ENCODE data around the gene TOMM20. TPM values are rescaled to one million over a fixed set of nuclear protein-coding genes. Genes with fewer than 3 reads are reported as not detected.
A peak's percentile ranks its signal among the peaks of the same experiment; 100 is the strongest.

The TOMM20 gene
- total RNA-seq (10 to 100 TPM; 56.3 to 88.7 (median 66.9) TPM), polyA plus RNA-seq (10 to 100 TPM; 44.7 to 90.9 (median 77.0) TPM)
- long read RNA-seq, donor 1, transcript TOMM20-201 (5 exons, 3,387 nt) = major isoform, 60 of 66 reads
- long read RNA-seq, donor 1, partial matches to known transcripts = 0 of 66 reads
- long read RNA-seq, donor 1, other reads (novel, unspliced or antisense) = 6 of 66 reads
- long read RNA-seq, donor 2, transcript TOMM20-201 (5 exons, 3,387 nt) = major isoform, 140 of 155 reads
- long read RNA-seq, donor 2, partial matches to known transcripts = 0 of 155 reads
- long read RNA-seq, donor 2, other reads (novel, unspliced or antisense) = 14 of 155 reads

GRCh38 chr1:235128456-235129328 lies at the start of gene TOMM20:
TSS of gene TOMM20 (minus strand) at chr1:235128837. CDS start at chr1:235128715, 122 bp downstream.
- H3K4me1 ChIP-seq = peaks cover 13% of the 10 kb centered on the region
- ATAC-seq (peak; percentile 97 to 99 (median 98)), DNase-seq (peak; percentile 96 to 98)
- peak within 1 kb of the TSS; percentile 99 for H3K4me3 ChIP-seq
- TF ChIP-seq CTCF (IDR thresholded peaks at IDR 0.05) = no peak
- intact Hi-C loops (cut with DNase I) = loop anchor here in 1 of 2 donors (5.0 kb wide), 1 partner anchor 34 kb away; the partner anchor contains the start of gene RBM34
- peak within 1 kb of the TSS; percentile 91 for H3K27ac ChIP-seq
- H3K27me3 ChIP-seq (ENCODE audit: insufficient read depth in 3 of 3, low read length in 2 of 3) = no peaks in the 10 kb centered on the region
- H3K9me3 ChIP-seq = no peaks in the 10 kb centered on the region
- 1% methylated on average over 54 to 67 of the region's 67 CpGs for WGBS, 3 donors
- peaks cover 0 to 48% of the 10 kb centered on the region in 2 donors for H3K36me3 ChIP-seq (ENCODE audit: insufficient read depth in 1 of 2, low read depth in 1 of 2)

GRCh38 chr1:235176486-235176885 lies 47.8 kb upstream of the TOMM20 start:
- no peak overlapping the region for H3K27ac ChIP-seq
- H3K4me3 ChIP-seq = no peak overlapping the region
- H3K36me3 ChIP-seq (ENCODE audit: insufficient read depth in 1 of 2, low read depth in 1 of 2) = peaks cover 6 to 71% of the 10 kb centered on the region in 2 donors
- DNase-seq (no peak), ATAC-seq (no peak)
- WGBS, 3 donors = 72 to 84% (median 73%) methylated on average over 7 of the region's 7 CpGs
- no peaks in the 10 kb centered on the region for H3K4me1 ChIP-seq
- H3K27me3 ChIP-seq (ENCODE audit: insufficient read depth in 3 of 3, low read length in 2 of 3) = no peaks in the 10 kb centered on the region
- intact Hi-C loops (cut with DNase I) = no loop called here
- TF ChIP-seq CTCF (IDR thresholded peaks at IDR 0.05) = no peak
- no peaks in the 10 kb centered on the region for H3K9me3 ChIP-seq

- Histone ChIP-seq H3K27me3 (ENCODE audit: insufficient read depth in 3 of 3, low read length in 2 of 3) (no peaks in the 10 kb centered on the region), H3K27ac (no peak overlapping the region), H3K36me3 (ENCODE audit: insufficient read depth in 1 of 2, low read depth in 1 of 2) (peaks cover 6 to 78% of the 10 kb centered on the region in 2 donors), H3K9me3 (no peaks in the 10 kb centered on the region), H3K4me1 (no peaks in the 10 kb centered on the region), H3K4me3 (no peak overlapping the region)
- intact Hi-C loops (cut with DNase I) = no loop called here
- ATAC-seq = no peak
- no peak for TF ChIP-seq CTCF (IDR thresholded peaks at IDR 0.05)
- no peak for DNase-seq
These were observed 41.3 kb upstream of the TOMM20 start for GRCh38 chr1:235169986-235170385.

- ATAC-seq (no peak), DNase-seq (no peak)
- no peak overlapping the region for H3K27ac ChIP-seq
- H3K4me1 ChIP-seq = no peaks in the 10 kb centered on the region
- H3K9me3 ChIP-seq = no peaks in the 10 kb centered on the region
- 91 to 94% (median 91%) methylated on average over 3 of the region's 3 CpGs for WGBS, 3 donors
- intact Hi-C loops (cut with DNase I) = no loop called here
- H3K27me3 ChIP-seq (ENCODE audit: insufficient read depth in 3 of 3, low read length in 2 of 3) = no peaks in the 10 kb centered on the region
- H3K36me3 ChIP-seq (ENCODE audit: insufficient read depth in 1 of 2, low read depth in 1 of 2) = peaks cover 0 to 65% of the 10 kb centered on the region in 2 donors
- H3K4me3 ChIP-seq = no peak overlapping the region
- no peak for TF ChIP-seq CTCF (IDR thresholded peaks at IDR 0.05)
These were observed 39.7 kb upstream of the TOMM20 start for GRCh38 chr1:235168375-235168774.
